ENCODE measurements around the gene PSME2. TPM values are rescaled to one million over a fixed set of nuclear protein-coding genes. Genes with fewer than 3 reads are reported as not detected.
A peak's percentile ranks its signal among the peaks of the same experiment; 100 is the strongest.

PSME2 gene
- total RNA-seq, 1 donor from 2014 or later: 91.8 TPM

GRCh38 chr14:24135834-24136683 is 10.4 kb downstream of the PSME2 start, which contains the start of gene PSME1:
PSME1 (plus strand) TSS chr14:24136194; CDS start chr14:24136263, 69 bp downstream.
- TF ChIP-seq, protein P1, sequence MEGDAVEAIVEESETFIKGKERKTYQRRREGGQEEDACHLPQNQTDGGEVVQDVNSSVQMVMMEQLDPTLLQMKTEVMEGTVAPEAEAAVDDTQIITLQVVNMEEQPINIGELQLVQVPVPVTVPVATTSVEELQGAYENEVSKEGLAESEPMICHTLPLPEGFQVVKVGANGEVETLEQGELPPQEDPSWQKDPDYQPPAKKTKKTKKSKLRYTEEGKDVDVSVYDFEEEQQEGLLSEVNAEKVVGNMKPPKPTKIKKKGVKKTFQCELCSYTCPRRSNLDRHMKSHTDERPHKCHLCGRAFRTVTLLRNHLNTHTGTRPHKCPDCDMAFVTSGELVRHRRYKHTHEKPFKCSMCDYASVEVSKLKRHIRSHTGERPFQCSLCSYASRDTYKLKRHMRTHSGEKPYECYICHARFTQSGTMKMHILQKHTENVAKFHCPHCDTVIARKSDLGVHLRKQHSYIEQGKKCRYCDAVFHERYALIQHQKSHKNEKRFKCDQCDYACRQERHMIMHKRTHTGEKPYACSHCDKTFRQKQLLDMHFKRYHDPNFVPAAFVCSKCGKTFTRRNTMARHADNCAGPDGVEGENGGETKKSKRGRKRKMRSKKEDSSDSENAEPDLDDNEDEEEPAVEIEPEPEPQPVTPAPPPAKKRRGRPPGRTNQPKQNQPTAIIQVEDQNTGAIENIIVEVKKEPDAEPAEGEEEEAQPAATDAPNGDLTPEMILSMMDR (IDR thresholded peaks at IDR 0.05): no peak
- Mint-ChIP-seq H3K4me3 (ENCODE audit: unreplicated experiment) (peak within 1 kb of the TSS; percentile 79), H3K9me3 (ENCODE audit: unreplicated experiment) (no peaks in the 10 kb centered on the region), H3K36me3 (ENCODE audit: unreplicated experiment) (peaks cover 19% of the 10 kb centered on the region), H3K4me1 (ENCODE audit: unreplicated experiment) (peaks cover 28% of the 10 kb centered on the region), H3K27me3 (ENCODE audit: unreplicated experiment) (no peaks in the 10 kb centered on the region), H3K27ac (ENCODE audit: unreplicated experiment) (peak within 1 kb of the TSS; percentile 81)
- peak; percentile 97 for DNase-seq (ENCODE audit: extremely low spot score, unreplicated experiment)

DNA sequence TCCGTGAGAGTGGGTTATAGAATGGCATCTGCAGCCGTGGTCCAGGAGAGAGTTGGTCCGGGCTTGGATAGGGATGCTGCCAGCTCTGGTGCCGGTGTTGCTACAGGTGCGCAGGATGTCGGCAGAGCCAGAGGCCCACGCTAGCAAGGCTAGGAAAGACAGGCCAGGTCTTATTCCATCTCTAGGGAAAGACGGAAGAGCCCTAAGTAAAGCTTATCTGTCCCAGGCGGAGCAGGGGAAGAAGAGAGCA is 10.9 kb downstream of the PSME2 start:
- peaks cover 26% of the 10 kb centered on the region for H3K4me1 Mint-ChIP-seq (ENCODE audit: unreplicated experiment)

GRCh38 chr14:24133735-24134134 is 12.7 kb downstream of the PSME2 start:
- no peak for DNase-seq (ENCODE audit: extremely low spot score, unreplicated experiment)
- no peaks in the 10 kb centered on the region for H3K9me3 Mint-ChIP-seq (ENCODE audit: unreplicated experiment)
- no peak overlapping the region for H3K4me3 Mint-ChIP-seq (ENCODE audit: unreplicated experiment)
- no peak overlapping the region for H3K27ac Mint-ChIP-seq (ENCODE audit: unreplicated experiment)
- H3K36me3 Mint-ChIP-seq (ENCODE audit: unreplicated experiment): peaks cover 13% of the 10 kb centered on the region
- TF ChIP-seq, protein P1 (IDR thresholded peaks at IDR 0.05): no peak
- H3K27me3 Mint-ChIP-seq (ENCODE audit: unreplicated experiment): no peaks in the 10 kb centered on the region
- H3K4me1 Mint-ChIP-seq (ENCODE audit: unreplicated experiment): peaks cover 12% of the 10 kb centered on the region

More for the DNA sequence above, 10.9 kb downstream of the PSME2 start:
- Mint-ChIP-seq H3K4me3 (ENCODE audit: unreplicated experiment) (peak overlapping the region; percentile 79), H3K27ac (ENCODE audit: unreplicated experiment) (peak overlapping the region; percentile 66), H3K36me3 (ENCODE audit: unreplicated experiment) (peaks cover 19% of the 10 kb centered on the region), H3K27me3 (ENCODE audit: unreplicated experiment) (no peaks in the 10 kb centered on the region), H3K9me3 (ENCODE audit: unreplicated experiment) (no peaks in the 10 kb centered on the region)
- TF ChIP-seq, protein P1 (IDR thresholded peaks at IDR 0.05): no peak
- no peak for DNase-seq (ENCODE audit: extremely low spot score, unreplicated experiment)

GRCh38 chr14:24132976-24133375 is 13.4 kb downstream of the PSME2 start:
- Mint-ChIP-seq H3K9me3 (ENCODE audit: unreplicated experiment) (no peaks in the 10 kb centered on the region), H3K27ac (ENCODE audit: unreplicated experiment) (no peak overlapping the region), H3K4me3 (ENCODE audit: unreplicated experiment) (no peak overlapping the region), H3K27me3 (ENCODE audit: unreplicated experiment) (no peaks in the 10 kb centered on the region), H3K36me3 (ENCODE audit: unreplicated experiment) (peaks cover 6% of the 10 kb centered on the region), H3K4me1 (ENCODE audit: unreplicated experiment) (peaks cover 12% of the 10 kb centered on the region)
- TF ChIP-seq, protein P1 (IDR thresholded peaks at IDR 0.05): no peak
- no peak for DNase-seq (ENCODE audit: extremely low spot score, unreplicated experiment)

DNA sequence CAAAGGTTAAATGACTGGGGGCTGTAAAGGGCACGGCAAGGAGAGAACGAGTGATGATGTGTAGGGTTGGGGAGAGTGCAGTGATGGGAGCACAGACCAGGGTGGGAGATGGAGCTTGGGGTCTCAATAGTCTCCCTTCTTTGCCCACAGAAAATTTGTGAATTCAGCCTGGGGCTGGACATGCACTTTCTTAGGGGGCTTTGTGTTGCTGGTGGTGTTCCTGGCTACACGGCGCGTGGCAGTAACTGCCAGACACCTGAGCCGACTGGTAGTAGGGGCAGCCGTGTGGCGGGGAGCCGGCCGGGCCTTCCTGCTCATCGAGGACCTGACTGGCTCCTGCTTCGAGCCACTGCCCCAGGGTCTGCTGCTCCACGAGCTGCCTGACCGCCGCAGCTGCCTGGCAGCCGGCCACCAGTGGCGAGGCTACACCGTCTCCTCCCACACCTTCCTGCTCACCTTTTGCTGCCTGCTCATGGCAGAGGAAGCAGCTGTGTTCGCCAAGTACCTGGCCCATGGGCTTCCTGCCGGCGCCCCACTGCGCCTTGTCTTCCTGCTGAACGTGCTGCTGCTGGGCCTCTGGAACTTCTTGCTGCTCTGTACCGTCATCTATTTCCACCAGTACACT is 14.2 kb downstream of the PSME2 start:
- no peaks in the 10 kb centered on the region for H3K27me3 Mint-ChIP-seq (ENCODE audit: unreplicated experiment)
- peaks cover 1% of the 10 kb centered on the region for H3K36me3 Mint-ChIP-seq (ENCODE audit: unreplicated experiment)
- no peak overlapping the region for H3K4me3 Mint-ChIP-seq (ENCODE audit: unreplicated experiment)
- no peak for DNase-seq (ENCODE audit: extremely low spot score, unreplicated experiment)
- H3K9me3 Mint-ChIP-seq (ENCODE audit: unreplicated experiment): no peaks in the 10 kb centered on the region
- TF ChIP-seq, protein P1 (IDR thresholded peaks at IDR 0.05): no peak
- no peak overlapping the region for H3K27ac Mint-ChIP-seq (ENCODE audit: unreplicated experiment)
- H3K4me1 Mint-ChIP-seq (ENCODE audit: unreplicated experiment): peaks cover 11% of the 10 kb centered on the region
